ENCODE measurements around the gene C3orf33.

DNA sequence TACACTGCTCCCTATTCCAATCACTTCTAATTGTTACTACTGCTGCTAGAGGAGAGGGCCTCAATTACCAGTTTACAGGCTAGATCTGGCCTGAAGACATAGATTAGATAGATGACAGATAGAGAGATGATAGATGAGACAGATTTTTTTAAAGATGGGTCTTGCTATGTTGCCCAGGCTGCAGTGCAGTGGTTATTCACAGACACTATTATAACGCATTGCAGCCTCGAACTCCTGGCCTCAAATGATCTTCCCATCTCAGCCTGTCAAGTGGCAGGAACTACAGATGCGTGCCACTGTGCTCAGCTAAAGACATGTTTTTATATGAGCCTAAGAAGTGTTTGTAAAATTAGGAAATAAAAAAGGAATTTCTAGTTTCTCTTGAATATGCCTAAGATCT is 41.9 kb upstream of the C3orf33 start:
- TF ChIP-seq CTCF (IDR thresholded peaks at IDR 0.05; ENCODE audit: low read depth, low read length, missing input control) (no peak), GABPA (IDR thresholded peaks at IDR 0.05 in 1 of 2, conservative IDR thresholded peaks at IDR 0.05 in 1 of 2) (no peak)

All from liver (tissue), 3 donors.